T-cell (primary cell): ENCODE measurements around the gene SP5. TPM values are rescaled to one million over a fixed set of nuclear protein-coding genes. Genes with fewer than 3 reads are reported as not detected.
"Not testable (repeated sequence)": the region's sequence is repeated elsewhere in the genome, so short reads cannot be mapped to it uniquely, and the experiment has no call there.

Source experiments
- ATAC-seq, 4 experiments: fragments of 200-7000 bp in 3 of 4; fragments of 150-1000 bp in 1 of 4; cut with Tn5 transposase; replicated peaks in 1 of 4; 1 replicate in 3 of 4; 2 replicates in 1 of 4; pipeline ENCODE4 v1.10.0; 2021; ENCODE audit warnings: moderate library complexity in 3 of 4, mild to moderate bottlenecking in 2 of 4, moderate number of reproducible peaks in 1 of 4
- CTCF ChIA-PET, 2 donors: fragments of 300-600 bp; sonication (Branson Sonifier 250); formaldehyde crosslinking; loops; one replicate each; lab custom pipeline; 2022; ENCODE audit warnings: antibody characterized with exemption in 2 of 2; lab: Charles Lee
- POLR2A ChIA-PET, 2 donors: fragments of 300-600 bp; sonication (Branson Sonifier 250); formaldehyde crosslinking; loops; one replicate each; lab custom pipeline; 2022; ENCODE audit warnings: antibody characterized with exemption in 2 of 2; lab: Charles Lee
- DNase-seq, 35 experiments: peaks; one replicate each; pipeline versions ENCODE4 v3.0.0 to v3.0.0-alpha.2; 2013 to 2023
- H3K27ac ChIP-seq: one replicate; pipeline ENCODE4 v1.5.1; 2013; ENCODE audit warnings: low read length
- H3K27me3 ChIP-seq, 2 experiments: replicated peaks in 1 of 2; 1 replicate in 1 of 2; 2 replicates in 1 of 2; pipeline versions ENCODE4 v1.6.1 to v1.7.0; 2013; ENCODE audit warnings: low read length in 1 of 2, mixed read lengths in 1 of 2; ENCODE audit not compliant: control insufficient read depth in 2 of 2, insufficient read depth in 2 of 2; ENCODE audit errors: extremely low read depth in 1 of 2
- H3K36me3 ChIP-seq, 2 donors: 1 replicate in 1 of 2; 2 replicates in 1 of 2; pipeline versions ENCODE4 v1.6.1 to v1.7.0; 2013; ENCODE audit warnings: low read length in 1 of 2; ENCODE audit not compliant: control insufficient read depth in 2 of 2, insufficient read depth in 1 of 2; ENCODE audit errors: extremely low read depth in 1 of 2
- H3K4me1 ChIP-seq, 2 experiments: 1 replicate in 1 of 2; 2 replicates in 1 of 2; pipeline versions ENCODE4 v1.6.1 to v1.7.0; 2013; ENCODE audit warnings: low read length in 2 of 2, mixed read lengths in 1 of 2; ENCODE audit not compliant: insufficient read depth in 2 of 2, control insufficient read depth in 1 of 2; ENCODE audit errors: extremely low read depth in 1 of 2
- H3K4me3 ChIP-seq, 2 donors: 1 replicate in 1 of 2; 2 replicates in 1 of 2; pipeline versions ENCODE4 v1.5.1 to v1.7.0; 2013; ENCODE audit warnings: mild to moderate bottlenecking in 2 of 2, low read length in 1 of 2, moderate library complexity in 1 of 2; ENCODE audit not compliant: control insufficient read depth in 1 of 2; ENCODE audit errors: extremely low read depth in 1 of 2
- H3K9me3 ChIP-seq: 2 replicates; pipeline ENCODE4 v1.7.0; 2013
- H3K27ac Mint-ChIP-seq, 2 donors: one replicate each; pipeline ENCODE4 v1.8.0; 2020 to 2021; ENCODE audit warnings: mild to moderate bottlenecking in 2 of 2, mixed read lengths in 2 of 2
- H3K27me3 Mint-ChIP-seq, 2 donors: one replicate each; pipeline ENCODE4 v1.8.0; 2021 to 2022; ENCODE audit warnings: mixed read lengths in 2 of 2
- H3K36me3 Mint-ChIP-seq: one replicate; pipeline ENCODE4 v1.8.0; 2021; ENCODE audit warnings: mixed read lengths
- H3K4me1 Mint-ChIP-seq, 3 donors: one replicate each; pipeline ENCODE4 v1.8.0; 2020 to 2022; ENCODE audit warnings: mixed read lengths in 3 of 3, mild to moderate bottlenecking in 1 of 3
- H3K4me3 Mint-ChIP-seq, 3 donors: one replicate each; pipeline ENCODE4 v1.8.0; 2020 to 2022; ENCODE audit warnings: mild to moderate bottlenecking in 3 of 3, mixed read lengths in 3 of 3, moderate library complexity in 3 of 3
- H3K9me3 Mint-ChIP-seq, 3 donors: one replicate each; pipeline ENCODE4 v1.8.0; 2020 to 2022; ENCODE audit warnings: mixed read lengths in 3 of 3
- WGBS: methylation state at CpG from one replicate; pipeline ENCODE4 v1.1.5; 2013; ENCODE audit warnings: missing lambda C conversion rate; ENCODE audit not compliant: insufficient coverage; 5-methylcytosine and 5-hydroxymethylcytosine counted together
- total RNA-seq, 35 experiments: library from RNA in 6 of 35; stranded (reverse) in 6 of 35; fragments of 120-200 nt in 1 of 35; gene quantifications; one replicate each; pipeline versions ENCODE4 v1.2.1 to v1.2.4 and lab custom pipeline; 2013 to 2026

The SP5 gene
- total RNA-seq, 5 donors from 2014 or later (not counting 1 experiment from before 2014, with no cell fraction given): not detected

DNA sequence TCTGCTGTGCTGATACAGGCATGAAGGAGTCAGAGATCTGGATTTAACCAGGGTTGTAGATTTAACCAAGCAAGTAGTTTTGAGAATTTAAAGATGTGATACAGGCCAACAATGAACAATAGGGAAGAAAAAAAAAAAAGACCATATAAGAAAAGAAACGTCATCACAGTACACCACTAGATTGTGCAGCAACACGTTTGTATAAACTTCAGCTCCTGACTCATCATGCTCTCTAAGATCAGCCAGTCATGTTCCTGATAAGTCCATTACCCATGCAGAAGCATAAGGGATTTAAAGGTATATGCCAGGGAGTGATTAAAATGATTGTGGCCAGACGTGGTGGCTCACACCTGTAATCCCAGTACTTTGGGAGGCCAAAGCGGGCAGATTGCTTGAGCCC, 32.8 kb downstream of the SP5 start:
- Mint-ChIP-seq H3K36me3 (no peaks in the 10 kb centered on the region), H3K4me1 (no peaks in the 10 kb centered on the region), H3K9me3 (no peaks in the 10 kb centered on the region), H3K4me3 (no peak overlapping the region), H3K27me3 (peaks cover 44 to 49% of the 10 kb centered on the region in 2 donors), H3K27ac (no peak overlapping the region)
- Histone ChIP-seq H3K27ac (no peak overlapping the region), H3K27me3 (peaks cover 0 to 9% of the 10 kb centered on the region in 2 experiments), H3K9me3 (no peaks in the 10 kb centered on the region), H3K36me3 (no peaks in the 10 kb centered on the region), H3K4me1 (no peaks in the 10 kb centered on the region), H3K4me3 (no peak overlapping the region)
- ChIA-PET POLR2A (interaction anchor here in 1 of 2 donors (0.6 kb wide), 1 partner anchor 15 kb away, joined by 4 read pairs; no protein-coding TSS in a partner anchor), CTCF (interaction anchor here in 1 of 2 donors (0.5 kb wide), 1 partner anchor 22 kb away, joined by 3 read pairs; no protein-coding TSS in a partner anchor)
- ATAC-seq (no peak), DNase-seq (no peak)
- no CpG with 5 or more reads among the region's 4 CpGs for WGBS

GRCh38 chr2:170751555-170751954, 36.4 kb downstream of the SP5 start:
- H3K4me3 ChIP-seq, POLR2A ChIA-PET, CTCF ChIA-PET, DNase-seq, H3K36me3 Mint-ChIP-seq, H3K4me1 Mint-ChIP-seq, H3K9me3 Mint-ChIP-seq, H3K27ac ChIP-seq, H3K9me3 ChIP-seq, H3K4me1 ChIP-seq, H3K4me3 Mint-ChIP-seq, H3K27ac Mint-ChIP-seq, H3K36me3 ChIP-seq, H3K27me3 ChIP-seq: not testable (repeated sequence)
- WGBS: 57% methylated on average over 1 of the region's 12 CpGs
- peaks cover 27 to 37% of the 10 kb centered on the region in 2 donors for H3K27me3 Mint-ChIP-seq
- peak in 2 of 4 experiments; percentile 43 to 53 for ATAC-seq

DNA sequence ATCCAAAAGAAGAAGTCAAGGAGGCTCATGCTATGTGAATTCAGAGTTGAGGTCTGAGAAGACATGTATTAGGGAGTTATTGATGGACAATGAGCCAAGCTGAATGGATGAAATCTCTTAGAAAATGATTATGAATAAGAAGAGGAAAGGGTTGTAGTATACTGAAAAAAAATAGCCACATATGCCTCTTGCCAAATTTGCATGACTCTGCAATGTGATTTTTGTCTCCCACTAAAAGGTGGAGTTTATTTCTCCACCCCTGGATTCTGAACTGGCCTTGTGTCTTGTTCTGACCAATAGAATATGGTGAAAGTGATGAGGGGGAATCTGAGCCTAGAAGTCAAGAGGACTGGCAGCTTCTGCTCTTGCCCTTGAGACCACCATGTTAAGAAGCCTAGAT, 46.4 kb downstream of the SP5 start:
- H3K27ac Mint-ChIP-seq: no peak overlapping the region
- no peak overlapping the region for H3K4me3 Mint-ChIP-seq
- Histone ChIP-seq H3K9me3 (no peaks in the 10 kb centered on the region), H3K27ac (no peak overlapping the region), H3K36me3 (no peaks in the 10 kb centered on the region), H3K4me3 (no peak overlapping the region), H3K4me1 (peaks cover 0 to 7% of the 10 kb centered on the region in 2 experiments), H3K27me3 (no peaks in the 10 kb centered on the region)
- DNase-seq: no peak
- peaks cover 1 to 4% (median 1%) of the 10 kb centered on the region in 3 donors for H3K4me1 Mint-ChIP-seq
- no peak for ATAC-seq
- no peaks in the 10 kb centered on the region for H3K9me3 Mint-ChIP-seq
- no peaks in the 10 kb centered on the region for H3K36me3 Mint-ChIP-seq
- POLR2A ChIA-PET: interaction anchor here in 1 of 2 donors (0.5 kb wide), 1 partner anchor 1668 kb away, joined by 3 read pairs; no protein-coding TSS in a partner anchor
- CTCF ChIA-PET: no interaction called here
- peaks cover 4 to 11% of the 10 kb centered on the region in 2 donors for H3K27me3 Mint-ChIP-seq

- Mint-ChIP-seq H3K36me3 (no peaks in the 10 kb centered on the region), H3K4me3 (no peak overlapping the region), H3K4me1 (peaks cover 5 to 6% (median 5%) of the 10 kb centered on the region in 3 donors), H3K9me3 (no peaks in the 10 kb centered on the region), H3K27me3 (peaks cover 4 to 11% of the 10 kb centered on the region in 2 donors), H3K27ac (no peak overlapping the region)
- ChIA-PET POLR2A (interaction anchor here in 1 of 2 donors (0.6 kb wide), 1 partner anchor 15 kb away, joined by 4 read pairs; no protein-coding TSS in a partner anchor), CTCF (interaction anchor here in 1 of 2 donors (0.7 kb wide), 1 partner anchor 49 kb away, joined by 6 read pairs; no protein-coding TSS in a partner anchor)
- Histone ChIP-seq H3K4me3 (no peak overlapping the region), H3K27ac (no peak overlapping the region), H3K36me3 (no peaks in the 10 kb centered on the region), H3K9me3 (no peaks in the 10 kb centered on the region), H3K4me1 (peaks cover 0 to 9% of the 10 kb centered on the region in 2 experiments), H3K27me3 (no peaks in the 10 kb centered on the region)
- no peak for ATAC-seq
- WGBS: 81% methylated on average over 7 of the region's 7 CpGs
- no peak for DNase-seq
These were observed 47.6 kb downstream of the SP5 start for GRCh38 chr2:170762760-170763159.

- Histone ChIP-seq H3K4me1 (peaks cover 0 to 9% of the 10 kb centered on the region in 2 experiments), H3K4me3 (no peak overlapping the region), H3K9me3 (no peaks in the 10 kb centered on the region), H3K36me3 (no peaks in the 10 kb centered on the region), H3K27ac (no peak overlapping the region), H3K27me3 (no peaks in the 10 kb centered on the region)
- no peaks in the 10 kb centered on the region for H3K36me3 Mint-ChIP-seq
- peaks cover 4 to 11% of the 10 kb centered on the region in 2 donors for H3K27me3 Mint-ChIP-seq
- peaks cover 5 to 6% (median 5%) of the 10 kb centered on the region in 3 donors for H3K4me1 Mint-ChIP-seq
- ChIA-PET POLR2A (interaction anchor here in 1 of 2 donors (0.6 kb wide), 1 partner anchor 15 kb away, joined by 4 read pairs; no protein-coding TSS in a partner anchor), CTCF (no interaction called here)
- ATAC-seq (no peak), DNase-seq (no peak)
- H3K27ac Mint-ChIP-seq: no peak overlapping the region
- H3K4me3 Mint-ChIP-seq: no peak overlapping the region
- WGBS: 81% methylated on average over 3 of the region's 4 CpGs
- H3K9me3 Mint-ChIP-seq: no peaks in the 10 kb centered on the region
These were observed 48.1 kb downstream of the SP5 start for GRCh38 chr2:170763232-170763631.

- CTCF ChIA-PET: no interaction called here
These were observed 49.7 kb downstream of the SP5 start for GRCh38 chr2:170764880-170765261.

More at GRCh38 chr2:170764880-170765261, 49.7 kb downstream of the SP5 start:
- H3K9me3 Mint-ChIP-seq: no peaks in the 10 kb centered on the region
- POLR2A ChIA-PET: no interaction called here
- Histone ChIP-seq H3K9me3 (no peaks in the 10 kb centered on the region), H3K4me1 (peaks cover 0 to 10% of the 10 kb centered on the region in 2 experiments), H3K36me3 (no peaks in the 10 kb centered on the region), H3K27ac (no peak overlapping the region), H3K27me3 (no peaks in the 10 kb centered on the region), H3K4me3 (no peak overlapping the region)
- peaks cover 4 to 11% of the 10 kb centered on the region in 2 donors for H3K27me3 Mint-ChIP-seq
- H3K4me1 Mint-ChIP-seq: peaks cover 5 to 6% (median 5%) of the 10 kb centered on the region in 3 donors
- no peak overlapping the region for H3K4me3 Mint-ChIP-seq
- H3K36me3 Mint-ChIP-seq: no peaks in the 10 kb centered on the region
- whole genome bisulfite sequencing: no CpG with 5 or more reads among the region's 2 CpGs
- H3K27ac Mint-ChIP-seq: no peak overlapping the region
- no peak for ATAC-seq
- no peak for DNase-seq
